ENCODE measurements around the gene C1QL4.
"Not testable (repeated sequence)": the region's sequence is repeated elsewhere in the genome, so short reads cannot be mapped to it uniquely, and the experiment has no call there.

Gene C1QL4

GRCh38 chr12:49282740-49283375 is 54.1 kb downstream of the C1QL4 start:
- DNase-seq (ENCODE audit: low read depth in 1 of 2, low spot score in 1 of 2): not testable (repeated sequence)
